ENCODE data around the gene COL28A1. TPM values are rescaled to one million over a fixed set of nuclear protein-coding genes. Genes with fewer than 3 reads are reported as not detected.

The COL28A1 gene
- polyA plus RNA-seq, 3 donors: not detected

DNA sequence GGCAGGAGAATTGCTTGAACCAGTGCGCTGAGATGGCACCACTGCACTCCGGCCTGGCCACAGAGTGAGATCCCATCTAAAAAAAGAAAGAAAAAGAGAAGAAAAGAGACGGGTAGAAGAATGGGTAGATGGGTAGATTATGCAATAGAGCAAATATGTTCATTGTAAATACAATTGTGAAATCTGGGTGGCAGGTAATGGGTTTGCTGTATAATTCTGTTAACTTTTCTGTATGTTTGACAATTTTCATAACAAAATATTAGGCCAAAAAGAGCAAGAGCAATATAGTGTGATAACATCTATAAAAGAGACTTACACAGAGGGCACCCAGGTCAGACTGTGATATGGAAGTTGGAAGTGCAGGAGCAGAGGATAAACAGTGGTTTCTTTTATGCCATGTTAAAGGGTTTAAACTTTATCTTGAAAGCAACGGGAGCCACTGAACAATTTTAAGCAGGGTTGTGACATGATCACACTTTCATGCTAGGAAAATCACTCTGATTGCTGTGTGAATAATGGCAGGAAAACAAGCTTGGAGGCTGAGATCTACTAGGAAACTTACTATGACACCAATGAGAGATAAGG, 6.7 kb upstream of the COL28A1 start:
- Histone ChIP-seq H4K20me1 (ENCODE audit: insufficient read depth, low read length) (no peaks in the 10 kb centered on the region), H3K79me2 (ENCODE audit: insufficient read depth, low read length) (no peaks in the 10 kb centered on the region), H2AFZ (ENCODE audit: insufficient read depth, low read depth, low read length, poor library complexity, severe bottlenecking) (no peak overlapping the region), H3K9ac (ENCODE audit: insufficient read depth, low read length, poor library complexity, severe bottlenecking) (no peak overlapping the region), H3K27me3 (ENCODE audit: control insufficient read depth in 2 of 2, insufficient read depth in 2 of 2, low read length in 2 of 2) (no peaks in the 10 kb centered on the region), H3K9me3 (replicated peaks in 1 of 2; ENCODE audit: control insufficient read depth in 1 of 2, insufficient read depth in 1 of 2, low read length in 2 of 2) (no peaks in the 10 kb centered on the region), H3K4me2 (replicated peaks; ENCODE audit: extremely low read depth, low read length, poor library complexity, severe bottlenecking) (no peak overlapping the region), H3K4me3 (replicated peaks in 1 of 3; ENCODE audit: low read depth in 2 of 3, low read length in 3 of 3) (no peak overlapping the region), H3K36me3 (replicated peaks in 1 of 2; ENCODE audit: control insufficient read depth in 1 of 2, insufficient read depth in 2 of 2, low read length in 2 of 2) (no peaks in the 10 kb centered on the region), H3K27ac (ENCODE audit: low read depth in 1 of 2, low read length in 2 of 2) (no peak overlapping the region), H3K4me1 (ENCODE audit: control insufficient read depth in 1 of 2, insufficient read depth in 2 of 2, low read length in 2 of 2) (no peaks in the 10 kb centered on the region)
- DNase-seq: no peak
- intact Hi-C loops (cut with micrococcal nuclease): loop anchor here (5.0 kb wide), 2 partner anchors 440 to 575 kb away; no protein-coding TSS in a partner anchor
- WGBS (ENCODE audit: insufficient coverage): 26% methylated on average over 3 of the region's 4 CpGs
- H3K27ac Mint-ChIP-seq: no peak overlapping the region
- H3K36me3 Mint-ChIP-seq: no peaks in the 10 kb centered on the region
- H3K9me3 Mint-ChIP-seq: no peaks in the 10 kb centered on the region
- no peak overlapping the region for H3K4me3 Mint-ChIP-seq
- no peak for TF ChIP-seq CTCF (IDR thresholded peaks at IDR 0.05)
- H3K27me3 Mint-ChIP-seq (ENCODE audit: low read depth in 3 of 3): no peaks in the 10 kb centered on the region
- peaks cover 2% of the 10 kb centered on the region for H3K4me1 Mint-ChIP-seq

DNA sequence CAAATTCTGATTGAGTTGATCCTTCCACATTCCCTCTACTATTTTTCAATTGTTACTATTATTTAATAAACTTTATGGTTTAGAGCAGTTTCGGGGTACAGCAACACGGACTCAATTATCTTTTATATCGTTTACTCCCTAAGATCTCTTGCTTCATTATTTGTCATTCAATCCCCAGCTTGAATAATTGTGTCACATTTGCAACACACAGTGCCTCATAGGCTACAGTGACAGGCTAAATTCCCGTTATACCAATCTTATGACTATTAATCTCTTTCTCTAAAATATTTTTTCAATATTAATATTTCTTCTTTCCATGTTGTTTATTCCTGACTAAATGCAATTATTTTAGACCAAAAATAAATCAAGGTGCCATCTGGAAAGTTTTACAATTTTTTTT, 4.0 kb upstream of the COL28A1 start:
- no peak for TF ChIP-seq CTCF (IDR thresholded peaks at IDR 0.05)
- no peak overlapping the region for H2AFZ ChIP-seq (ENCODE audit: insufficient read depth, low read depth, low read length, poor library complexity, severe bottlenecking)
- H3K4me1 ChIP-seq (ENCODE audit: control insufficient read depth in 1 of 2, insufficient read depth in 2 of 2, low read length in 2 of 2): no peaks in the 10 kb centered on the region
- H3K27ac ChIP-seq (ENCODE audit: low read depth in 1 of 2, low read length in 2 of 2): no peak overlapping the region
- H3K4me2 ChIP-seq (replicated peaks; ENCODE audit: extremely low read depth, low read length, poor library complexity, severe bottlenecking): no peak overlapping the region
- no peaks in the 10 kb centered on the region for H3K36me3 Mint-ChIP-seq
- H3K27me3 ChIP-seq (ENCODE audit: control insufficient read depth in 2 of 2, insufficient read depth in 2 of 2, low read length in 2 of 2): no peaks in the 10 kb centered on the region
- H3K4me1 Mint-ChIP-seq: peaks cover 2% of the 10 kb centered on the region
- DNase-seq: no peak
- no peak overlapping the region for H3K4me3 ChIP-seq (replicated peaks in 1 of 3; ENCODE audit: low read depth in 2 of 3, low read length in 3 of 3)
- intact Hi-C loops (cut with micrococcal nuclease): loop anchor here (2.0 to 5.0 kb wide), 3 partner anchors 437 to 572 kb away; no protein-coding TSS in a partner anchor
- H3K27me3 Mint-ChIP-seq (ENCODE audit: low read depth in 3 of 3): peaks cover 0 to 2% (median 0%) of the 10 kb centered on the region in 3 donors
- 96% methylated on average over 3 of the region's 4 CpGs for WGBS (ENCODE audit: insufficient coverage)
- no peak overlapping the region for H3K4me3 Mint-ChIP-seq
- H3K9me3 Mint-ChIP-seq: no peaks in the 10 kb centered on the region
- H3K36me3 ChIP-seq (replicated peaks in 1 of 2; ENCODE audit: control insufficient read depth in 1 of 2, insufficient read depth in 2 of 2, low read length in 2 of 2): no peaks in the 10 kb centered on the region
- no peaks in the 10 kb centered on the region for H4K20me1 ChIP-seq (ENCODE audit: insufficient read depth, low read length)
- no peak overlapping the region for H3K27ac Mint-ChIP-seq
- H3K9me3 ChIP-seq (replicated peaks in 1 of 2; ENCODE audit: control insufficient read depth in 1 of 2, insufficient read depth in 1 of 2, low read length in 2 of 2): no peaks in the 10 kb centered on the region
- H3K9ac ChIP-seq (ENCODE audit: insufficient read depth, low read length, poor library complexity, severe bottlenecking): no peak overlapping the region
- H3K79me2 ChIP-seq (ENCODE audit: insufficient read depth, low read length): no peaks in the 10 kb centered on the region
